Measurements from ENCODE around the gene UBASH3B. TPM values are rescaled to one million over a fixed set of nuclear protein-coding genes. Genes with fewer than 3 reads are reported as not detected.

UBASH3B gene
- total and polyA plus RNA-seq, 8 donors: 0.58 to 60.5 (median 3.1) TPM

DNA sequence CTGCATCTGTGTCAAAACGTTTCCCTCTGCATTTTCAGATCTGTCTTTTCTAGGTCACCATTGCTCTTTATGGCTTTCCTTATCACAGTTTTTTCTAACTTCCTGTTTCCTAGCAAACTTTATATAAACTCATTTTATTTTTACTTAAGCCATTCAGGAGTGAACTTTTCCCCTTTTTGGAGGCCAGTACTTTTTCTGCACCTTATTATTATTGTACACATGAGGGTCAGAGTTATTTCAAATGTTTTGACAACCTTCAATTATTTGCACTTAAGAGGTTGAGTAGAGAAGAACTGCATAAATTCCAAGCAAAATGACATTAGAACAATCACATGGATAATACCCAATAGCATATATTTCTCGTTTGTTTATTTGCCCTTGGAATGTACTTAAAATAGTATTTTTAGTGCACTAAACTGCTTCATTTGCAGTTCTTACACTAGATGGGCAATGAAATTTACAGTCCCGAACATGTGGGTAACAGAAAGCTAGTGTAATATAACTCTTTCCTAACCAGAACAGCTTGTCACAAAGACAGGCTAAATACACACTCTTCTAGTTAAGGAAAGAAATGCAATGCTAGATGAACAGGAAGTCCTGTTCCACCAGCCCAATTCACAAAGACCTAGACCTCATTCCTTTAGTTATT, 79.5 kb downstream of the UBASH3B start:
- no peaks in the 10 kb centered on the region for H3K36me3 ChIP-seq
- no peaks in the 10 kb centered on the region for H3K27me3 ChIP-seq
- TF ChIP-seq EP300 (IDR thresholded peaks at IDR 0.05) (no peak), POLR2A (IDR thresholded peaks at IDR 0.05) (no peak), CTCF (IDR thresholded peaks at IDR 0.05) (no peak), POLR2AphosphoS5 (IDR thresholded peaks at IDR 0.05) (no peak)
- intact Hi-C loops (cut with DNase I; ENCODE audit: low total_unique reads): no loop called here
- WGBS, 5 donors: 38 to 44% (median 41%) methylated on average over 3 of the region's 3 CpGs
- H3K27ac ChIP-seq: no peak overlapping the region
- no peak for DNase-seq
- H3K4me1 ChIP-seq: peaks cover 0 to 7% (median 0%) of the 10 kb centered on the region in 4 donors
- H3K9me3 ChIP-seq: no peaks in the 10 kb centered on the region
- H3K4me3 ChIP-seq: no peak overlapping the region

DNA sequence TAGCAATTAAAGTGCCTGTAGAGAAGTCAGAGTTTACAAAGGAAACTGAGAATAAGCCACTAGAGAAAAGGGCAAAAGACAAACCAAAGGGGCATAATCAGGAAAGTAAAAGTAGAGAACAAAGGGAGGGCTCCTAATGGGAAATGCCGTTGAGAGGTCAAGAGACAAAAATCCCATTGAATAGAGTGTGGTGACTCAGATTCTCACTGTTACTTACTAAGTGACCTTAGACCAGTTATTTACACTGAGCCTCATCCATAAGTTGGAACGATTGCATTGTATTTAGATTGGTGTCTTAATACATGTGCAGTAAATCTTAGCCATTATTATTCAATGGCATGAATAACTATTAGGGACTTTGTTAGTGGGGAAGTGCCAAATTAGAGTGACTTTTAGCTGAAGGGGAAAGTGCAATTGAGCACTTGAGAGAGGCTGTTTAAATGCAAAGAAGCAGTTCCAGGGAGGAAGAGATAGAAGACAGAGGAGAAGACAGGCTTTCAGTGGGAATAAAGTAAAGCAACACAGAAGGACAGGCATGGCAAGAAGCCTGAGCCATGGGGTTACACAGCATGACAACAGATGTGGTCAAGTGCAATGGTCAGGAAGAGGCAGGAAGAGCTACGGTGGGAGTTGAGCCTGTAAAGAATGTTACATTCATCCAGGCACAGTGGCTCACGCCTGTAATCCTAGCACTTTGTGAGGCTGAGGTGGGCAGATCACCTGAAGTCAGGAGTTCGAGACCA, 82.6 kb downstream of the UBASH3B start:
- Histone ChIP-seq H3K9me3 (no peaks in the 10 kb centered on the region), H3K27ac (no peak overlapping the region), H3K27me3 (no peaks in the 10 kb centered on the region), H3K36me3 (no peaks in the 10 kb centered on the region), H3K4me1 (peaks cover 0 to 16% (median 0%) of the 10 kb centered on the region in 4 donors), H3K4me3 (no peak overlapping the region)
- no peak for DNase-seq
- no peak for TF ChIP-seq POLR2AphosphoS5 (IDR thresholded peaks at IDR 0.05)
- WGBS, 5 donors: 59 to 69% (median 62%) methylated on average over 5 of the region's 5 CpGs
- intact Hi-C loops (cut with DNase I; ENCODE audit: low total_unique reads): no loop called here

- peaks cover 0 to 3% (median 0%) of the 10 kb centered on the region in 3 donors for H3K27me3 ChIP-seq
- H3K36me3 ChIP-seq: no peaks in the 10 kb centered on the region
- H3K4me1 ChIP-seq: peaks cover 0 to 10% (median 2%) of the 10 kb centered on the region in 4 donors
- peak in 1 of 2 donors; percentile 74 for DNase-seq
- intact Hi-C loops (cut with DNase I; ENCODE audit: low total_unique reads): no loop called here
- H3K9me3 ChIP-seq: no peaks in the 10 kb centered on the region
- H3K4me3 ChIP-seq: no peak overlapping the region
- no peak for TF ChIP-seq EP300 (IDR thresholded peaks at IDR 0.05)
- TF ChIP-seq POLR2A (IDR thresholded peaks at IDR 0.05): no peak
- no peak for TF ChIP-seq CTCF (IDR thresholded peaks at IDR 0.05)
- TF ChIP-seq POLR2AphosphoS5 (IDR thresholded peaks at IDR 0.05): no peak
- peak overlapping the region; percentile 35 to 73 (median 66) for H3K27ac ChIP-seq
- 44 to 69% (median 59%) methylated on average over 12 of the region's 12 CpGs for WGBS, 5 donors
Measured at GRCh38 chr11:122741613-122742300, 86.2 kb downstream of the UBASH3B start.

- peaks cover 0 to 17% (median 6%) of the 10 kb centered on the region in 4 donors for H3K4me1 ChIP-seq
- H3K4me3 ChIP-seq: no peak overlapping the region
- H3K36me3 ChIP-seq: no peaks in the 10 kb centered on the region
- H3K27me3 ChIP-seq: peaks cover 0 to 5% (median 0%) of the 10 kb centered on the region in 3 donors
- H3K9me3 ChIP-seq: no peaks in the 10 kb centered on the region
- peak in 1 of 2 donors; percentile 64 for DNase-seq
- 63 to 79% (median 73%) methylated on average over 11 of the region's 11 CpGs for WGBS, 5 donors
- peak overlapping the region; percentile 36 to 73 (median 66) for H3K27ac ChIP-seq
- TF ChIP-seq POLR2A (IDR thresholded peaks at IDR 0.05) (no peak), EP300 (IDR thresholded peaks at IDR 0.05) (no peak), POLR2AphosphoS5 (IDR thresholded peaks at IDR 0.05) (no peak), CTCF (IDR thresholded peaks at IDR 0.05) (no peak)
- intact Hi-C loops (cut with DNase I; ENCODE audit: low total_unique reads): no loop called here
Measured at GRCh38 chr11:122742301-122743018, 86.9 kb downstream of the UBASH3B start.
